Stimulated activated naive CD8-positive, alpha-beta T cell treated with anti-CD3 and anti-CD28 coated beads, Interleukin-15, amount 100 ng/mL, for 72 hours (primary cell): Measurements from ENCODE around the gene UMAD1.

Experiments
- ATAC-seq: fragments of 150-1000 bp; cut with Tn5 transposase; 2 replicates; pipeline ENCODE4 v1.10.0; 2021; ENCODE audit warnings: mild to moderate bottlenecking, moderate library complexity
- DNase-seq, 2 donors: peaks; one replicate each; pipeline ENCODE4 v3.0.0; 2021 to 2022
- H3K27ac Mint-ChIP-seq, 2 donors: one replicate each; pipeline ENCODE4 v1.8.0; 2022; ENCODE audit warnings: mild to moderate bottlenecking in 2 of 2, mixed read lengths in 2 of 2, moderate library complexity in 2 of 2
- H3K27me3 Mint-ChIP-seq: one replicate; pipeline ENCODE4 v1.8.0; 2022; ENCODE audit warnings: mixed read lengths
- H3K4me1 Mint-ChIP-seq: one replicate; pipeline ENCODE4 v1.8.0; 2022; ENCODE audit warnings: mild to moderate bottlenecking, mixed read lengths
- H3K4me3 Mint-ChIP-seq, 2 donors: one replicate each; pipeline ENCODE4 v1.8.0; 2022; ENCODE audit warnings: mild to moderate bottlenecking in 2 of 2, mixed read lengths in 2 of 2, moderate library complexity in 1 of 2
- H3K9me3 Mint-ChIP-seq, 2 donors: one replicate each; pipeline ENCODE4 v1.8.0; 2022; ENCODE audit warnings: mixed read lengths in 2 of 2

The UMAD1 gene

DNA sequence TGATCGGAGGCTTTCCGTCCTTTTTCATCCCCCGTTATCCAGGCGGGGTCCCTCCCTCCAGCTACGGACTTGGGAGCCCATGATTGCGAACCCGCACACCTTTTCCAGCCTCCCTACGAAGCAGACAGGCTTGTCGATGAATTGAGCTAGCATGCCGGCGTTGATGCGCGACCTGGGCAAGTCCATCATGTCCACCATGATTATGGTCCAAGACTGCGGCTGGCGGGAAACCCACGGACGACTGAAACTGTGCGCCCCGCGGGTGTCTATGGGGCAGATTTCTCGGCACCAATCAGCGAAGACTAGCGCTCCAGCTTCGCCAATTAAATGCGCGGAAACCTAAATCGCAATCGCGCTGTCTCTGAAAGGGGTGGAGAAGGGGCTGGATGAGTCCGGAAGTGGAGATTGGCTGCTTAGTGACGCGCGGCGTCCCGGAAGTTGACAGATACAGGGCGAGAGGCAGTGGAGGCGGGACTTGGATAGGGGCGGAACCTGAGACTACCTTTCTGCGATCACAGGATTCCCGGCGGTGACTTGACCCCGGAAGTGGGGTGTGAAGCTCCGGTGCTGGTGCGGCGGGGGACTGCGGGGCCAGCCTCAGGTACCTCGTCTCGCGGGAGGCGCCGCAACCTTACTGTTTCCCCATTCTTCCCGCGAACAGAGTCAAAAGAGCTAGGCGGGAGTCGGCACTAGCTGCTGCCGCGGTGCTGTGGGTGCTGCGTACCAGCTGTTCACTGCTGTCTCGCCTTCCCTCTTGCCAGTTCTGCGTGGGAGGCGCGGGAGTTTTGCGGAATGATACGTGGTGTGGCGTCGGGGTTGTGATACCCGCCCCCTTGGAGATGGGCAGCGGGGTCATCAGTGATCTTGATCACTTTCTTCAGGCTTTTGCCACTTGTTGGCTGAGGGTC lies at the start of gene UMAD1:
TSS of gene UMAD1 (plus strand) at position 532 of the 908 bp plus-strand sequence. CDS start 32,620 bp downstream, outside the sequence.
- Mint-ChIP-seq H3K27ac (peak within 1 kb of the TSS; percentile 96 to 100), H3K4me3 (peak within 1 kb of the TSS; percentile 93 to 97), H3K9me3 (peaks cover 0 to 1% of the 10 kb centered on the region in 2 donors), H3K27me3 (no peaks in the 10 kb centered on the region), H3K4me1 (peaks cover 50% of the 10 kb centered on the region)
- ATAC-seq (peak; percentile 97), DNase-seq (peak; percentile 95 to 99)

DNA sequence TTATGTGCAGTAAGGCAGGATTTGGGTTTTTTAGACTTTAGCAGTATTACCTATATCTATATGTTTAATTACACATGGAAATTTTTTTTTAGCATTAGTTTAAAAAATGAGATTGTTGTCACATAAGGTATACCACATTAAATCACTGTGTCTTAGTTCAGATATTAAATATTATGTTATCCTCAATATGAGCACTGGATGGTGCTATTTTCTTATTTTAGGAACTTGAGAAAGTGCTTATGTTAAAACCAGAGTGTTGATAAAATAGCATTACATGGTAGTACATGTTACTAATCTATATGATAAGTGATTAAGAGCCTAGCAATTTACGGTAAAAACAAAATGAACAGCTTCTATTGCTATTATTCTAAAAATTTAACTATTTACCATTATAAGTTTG lies 45.1 kb upstream of the UMAD1 start:
- DNase-seq, result no peak
- no peak for ATAC-seq
- no peak overlapping the region for H3K27ac Mint-ChIP-seq
- H3K4me1 Mint-ChIP-seq, result no peaks in the 10 kb centered on the region
- no peaks in the 10 kb centered on the region for H3K27me3 Mint-ChIP-seq
- H3K9me3 Mint-ChIP-seq, result peaks cover 6 to 10% of the 10 kb centered on the region in 2 donors
- H3K4me3 Mint-ChIP-seq, result no peak overlapping the region

DNA sequence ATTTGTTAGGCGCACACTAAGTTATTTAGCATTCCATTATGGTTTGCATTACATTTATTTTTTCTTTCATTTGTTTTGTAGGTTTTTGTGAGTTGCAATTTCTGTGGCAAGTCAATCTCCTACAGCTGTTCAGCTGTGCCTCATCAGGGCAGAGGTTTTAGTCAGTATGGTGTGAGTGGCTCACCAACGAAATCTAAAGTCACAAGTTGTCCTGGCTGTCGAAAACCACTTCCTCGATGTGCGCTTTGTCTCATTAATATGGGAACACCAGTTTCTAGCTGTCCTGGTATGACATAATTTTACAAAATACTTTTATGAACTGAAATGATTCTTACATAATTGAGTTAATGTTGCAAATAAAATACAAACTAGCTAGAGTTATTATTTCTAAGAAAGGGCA lies 44.4 kb upstream of the UMAD1 start:
- Mint-ChIP-seq H3K4me3 (no peak overlapping the region), H3K27me3 (no peaks in the 10 kb centered on the region), H3K9me3 (peaks cover 11 to 17% of the 10 kb centered on the region in 2 donors), H3K27ac (no peak overlapping the region), H3K4me1 (no peaks in the 10 kb centered on the region)
- ATAC-seq (no peak), DNase-seq (no peak)

DNA sequence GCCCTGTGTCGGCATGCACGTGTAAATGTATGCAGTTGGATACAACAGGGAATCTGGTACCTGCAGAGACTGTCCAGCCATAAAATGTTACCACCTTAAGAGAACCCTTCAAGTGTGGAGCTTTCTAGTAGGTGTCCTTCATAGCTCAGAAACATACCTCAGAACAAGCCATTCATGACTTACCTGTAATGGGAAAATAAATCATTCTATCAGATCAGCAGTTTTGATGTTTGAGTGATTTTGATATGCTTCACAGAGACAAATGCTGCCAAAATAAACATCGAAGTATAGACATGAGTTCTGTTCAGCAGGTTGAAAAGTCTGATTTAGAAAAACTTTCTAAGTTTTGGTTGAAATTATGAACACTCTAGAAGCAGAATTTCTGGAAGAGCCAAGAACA lies 33.5 kb upstream of the UMAD1 start:
- Mint-ChIP-seq H3K4me1 (peaks cover 4% of the 10 kb centered on the region), H3K27me3 (no peaks in the 10 kb centered on the region), H3K4me3 (no peak overlapping the region), H3K27ac (no peak overlapping the region), H3K9me3 (no peaks in the 10 kb centered on the region)
- ATAC-seq (no peak), DNase-seq (no peak)

DNA sequence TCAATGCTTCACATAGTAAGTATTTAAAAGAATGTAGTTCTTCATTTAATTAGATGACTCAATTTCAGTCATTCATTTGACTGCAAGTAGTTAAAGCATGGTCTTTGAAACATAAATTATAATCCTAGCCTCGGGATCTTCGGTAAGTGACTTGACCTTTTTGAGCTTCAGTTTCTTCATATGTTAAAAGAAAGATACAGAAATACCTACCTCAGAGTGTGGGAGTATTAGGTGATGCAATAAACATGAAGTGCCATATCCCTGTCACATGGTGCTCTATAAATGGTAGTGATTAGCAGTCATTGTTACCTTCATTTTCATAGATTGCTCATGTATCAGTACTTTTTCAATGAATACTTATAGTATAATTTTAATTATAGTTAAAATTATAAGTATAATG lies 31.2 kb upstream of the UMAD1 start:
- DNase-seq (no peak), ATAC-seq (no peak)
- Mint-ChIP-seq H3K4me1 (peaks cover 4% of the 10 kb centered on the region), H3K9me3 (no peaks in the 10 kb centered on the region), H3K4me3 (no peak overlapping the region), H3K27me3 (no peaks in the 10 kb centered on the region), H3K27ac (peak overlapping the region in 1 of 2 donors; percentile 61)

DNA sequence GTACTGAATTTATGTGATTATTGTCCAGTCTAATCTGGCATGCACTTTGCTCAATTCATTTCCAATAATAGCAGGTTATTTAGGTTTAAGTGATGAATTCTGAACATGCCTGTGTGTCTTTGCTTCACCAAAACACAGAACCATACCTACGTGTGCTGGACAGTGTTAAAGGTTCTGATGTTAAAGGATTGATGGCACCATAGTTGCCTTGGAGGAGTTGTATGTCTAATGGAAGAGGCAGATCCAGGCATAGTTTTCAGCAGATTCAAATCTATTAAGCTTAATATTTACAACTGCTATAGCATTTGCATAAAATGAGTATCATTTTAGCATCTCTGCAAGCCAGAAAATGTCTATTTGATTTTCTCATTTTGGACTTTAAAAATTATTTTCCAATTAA lies 28.0 kb upstream of the UMAD1 start:
- Mint-ChIP-seq H3K4me3 (no peak overlapping the region), H3K27me3 (no peaks in the 10 kb centered on the region), H3K9me3 (no peaks in the 10 kb centered on the region), H3K27ac (no peak overlapping the region), H3K4me1 (peaks cover 15% of the 10 kb centered on the region)
- DNase-seq, result no peak
- no peak for ATAC-seq

DNA sequence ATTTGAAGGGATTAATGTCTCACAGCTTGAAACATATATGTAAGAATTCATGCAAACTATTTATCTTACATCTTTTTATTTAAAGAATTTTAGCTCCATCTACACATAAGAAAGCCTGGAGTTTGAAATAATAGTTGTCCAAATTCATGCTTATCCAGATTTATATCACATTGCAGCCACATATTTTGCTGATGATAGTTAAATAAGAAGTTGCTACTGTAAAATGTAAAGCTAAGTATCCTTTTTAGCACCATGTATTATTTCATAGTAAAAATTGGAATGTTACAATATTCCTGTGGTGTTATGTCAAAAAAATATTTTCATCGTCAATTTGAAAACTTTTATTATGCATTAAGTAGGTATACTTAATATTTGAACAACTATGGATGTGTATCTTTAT lies 27.3 kb upstream of the UMAD1 start:
- no peak for DNase-seq
- ATAC-seq, result no peak
- no peaks in the 10 kb centered on the region for H3K9me3 Mint-ChIP-seq
- H3K4me1 Mint-ChIP-seq, result peaks cover 19% of the 10 kb centered on the region
- no peak overlapping the region for H3K4me3 Mint-ChIP-seq
- H3K27ac Mint-ChIP-seq, result no peak overlapping the region
- no peaks in the 10 kb centered on the region for H3K27me3 Mint-ChIP-seq

DNA sequence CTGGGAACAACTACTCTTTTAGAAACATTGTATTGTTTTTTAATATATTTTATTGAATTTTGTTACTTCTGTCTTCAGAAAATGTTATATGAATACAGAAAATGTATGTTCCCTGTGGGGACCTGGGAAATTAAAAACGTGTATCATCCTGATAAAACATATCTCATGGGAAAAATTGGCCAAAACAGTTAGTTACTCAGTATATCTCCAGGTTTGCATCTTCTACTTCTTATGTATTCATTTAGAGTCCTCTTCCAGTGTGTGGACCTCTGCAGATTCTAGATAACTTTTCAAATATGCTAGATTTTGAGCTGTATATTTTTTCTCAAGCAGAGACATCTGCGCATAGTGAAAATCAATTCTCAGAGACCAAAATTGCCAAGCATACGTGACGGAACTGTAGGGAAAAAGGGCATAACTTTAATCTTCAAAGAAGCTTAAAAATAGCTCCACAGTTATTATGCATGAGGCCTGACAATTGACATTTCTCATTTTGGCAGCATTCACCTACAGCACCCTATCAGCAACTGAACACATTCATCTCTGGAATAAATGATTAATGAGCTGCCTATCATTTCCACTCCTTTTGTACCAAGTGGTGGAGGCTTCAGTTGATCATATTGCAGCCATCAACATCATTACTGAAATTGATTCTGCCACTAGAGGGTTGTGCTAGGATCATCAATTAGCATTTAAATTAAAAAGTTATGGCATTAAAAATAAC lies 26.4 kb upstream of the UMAD1 start:
- H3K27ac Mint-ChIP-seq, result no peak overlapping the region
- peaks cover 19% of the 10 kb centered on the region for H3K4me1 Mint-ChIP-seq
- ATAC-seq, result no peak
- no peak for DNase-seq
- no peaks in the 10 kb centered on the region for H3K9me3 Mint-ChIP-seq
- no peak overlapping the region for H3K4me3 Mint-ChIP-seq
- H3K27me3 Mint-ChIP-seq, result no peaks in the 10 kb centered on the region

DNA sequence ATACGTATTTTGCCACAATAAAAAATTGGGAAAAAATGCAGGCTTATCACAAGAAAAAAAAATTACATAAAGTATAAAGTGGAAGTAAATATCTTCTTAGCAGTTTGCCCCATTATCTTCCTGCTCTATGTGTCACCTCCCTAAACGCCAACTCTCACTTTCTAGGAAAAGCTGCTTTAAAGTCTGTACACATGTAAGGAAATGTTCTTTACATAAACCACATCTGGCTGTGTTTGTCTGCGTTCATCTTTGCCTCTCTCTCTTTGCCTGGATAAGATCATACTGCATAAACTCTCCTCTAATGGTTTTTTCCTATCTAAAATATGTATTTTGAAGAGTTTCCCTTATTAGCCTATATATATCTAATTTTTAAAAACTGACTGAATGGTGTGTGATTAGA lies 23.0 kb upstream of the UMAD1 start:
- Mint-ChIP-seq H3K27me3 (no peaks in the 10 kb centered on the region), H3K9me3 (no peaks in the 10 kb centered on the region), H3K4me1 (peaks cover 15% of the 10 kb centered on the region), H3K4me3 (no peak overlapping the region), H3K27ac (no peak overlapping the region)
- DNase-seq, result no peak
- ATAC-seq, result no peak

DNA sequence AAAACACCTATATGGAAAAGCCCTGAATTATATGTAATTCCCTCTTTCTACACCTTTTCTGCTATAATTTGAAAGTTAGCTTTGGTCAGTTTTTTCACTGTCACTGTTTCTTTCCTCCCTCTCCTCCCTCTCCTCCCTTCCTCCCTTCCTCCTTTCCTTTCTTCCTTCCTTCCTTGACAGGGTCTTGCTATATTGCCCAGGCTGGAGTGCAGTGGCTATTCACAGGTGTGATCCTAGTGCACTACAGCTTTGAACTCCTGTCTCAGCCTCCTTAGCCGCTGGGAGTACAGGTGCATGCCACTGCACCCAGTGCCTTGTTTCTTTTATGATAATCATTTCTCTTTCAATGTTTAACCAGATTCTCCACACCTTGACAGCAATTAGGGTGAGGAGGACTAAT lies 22.1 kb upstream of the UMAD1 start:
- H3K27me3 Mint-ChIP-seq, result no peaks in the 10 kb centered on the region
- no peak for ATAC-seq
- peaks cover 15% of the 10 kb centered on the region for H3K4me1 Mint-ChIP-seq
- no peak for DNase-seq
- H3K4me3 Mint-ChIP-seq, result no peak overlapping the region
- H3K9me3 Mint-ChIP-seq, result no peaks in the 10 kb centered on the region
- H3K27ac Mint-ChIP-seq, result no peak overlapping the region

DNA sequence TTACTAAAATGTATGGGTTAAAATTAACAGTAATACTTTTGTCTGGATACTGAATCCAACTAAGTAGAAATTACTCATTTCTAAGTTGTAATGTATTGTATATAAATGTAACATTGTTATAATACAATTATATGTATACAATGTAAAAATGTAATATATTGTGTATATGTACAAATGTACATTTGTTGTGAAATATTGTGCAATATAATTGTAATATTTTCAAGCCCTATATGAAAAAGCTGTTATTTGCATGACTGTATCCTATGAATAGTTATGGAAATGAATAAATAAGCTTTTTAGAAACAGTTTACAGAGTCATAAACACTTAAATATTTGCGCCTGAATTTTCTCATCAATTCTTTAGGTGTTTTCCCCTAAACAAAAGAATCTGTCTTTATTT lies 20.3 kb upstream of the UMAD1 start:
- ATAC-seq (no peak), DNase-seq (no peak)
- Mint-ChIP-seq H3K4me1 (peaks cover 15% of the 10 kb centered on the region), H3K4me3 (no peak overlapping the region), H3K27me3 (peaks cover 6% of the 10 kb centered on the region), H3K9me3 (no peaks in the 10 kb centered on the region), H3K27ac (no peak overlapping the region)

DNA sequence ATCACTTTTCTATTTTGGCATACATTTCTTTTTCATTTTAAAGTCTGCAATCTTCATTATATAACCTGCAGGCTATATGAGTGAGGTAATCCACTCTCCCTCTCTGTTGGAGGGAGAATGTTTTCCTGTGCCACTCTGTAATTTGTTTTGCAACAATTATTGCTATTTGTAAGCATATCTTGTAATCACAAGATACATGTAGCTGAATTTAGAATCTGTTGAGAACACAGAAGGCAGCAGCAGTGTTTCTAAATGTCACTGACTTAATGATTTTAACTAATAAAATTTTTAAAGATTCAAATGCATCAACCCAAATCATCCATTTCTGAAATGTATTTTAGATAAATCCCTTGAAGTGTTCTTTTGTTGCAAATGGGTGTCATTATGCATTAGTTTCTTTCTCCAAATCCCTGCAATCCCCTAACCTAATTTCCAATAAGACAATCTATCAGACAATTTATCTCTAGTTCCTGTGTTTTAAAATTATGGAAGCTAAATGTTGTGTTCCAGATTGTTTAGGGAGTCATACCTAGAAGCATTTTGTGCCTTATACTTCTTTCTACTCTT lies 19.8 kb upstream of the UMAD1 start:
- Mint-ChIP-seq H3K4me1 (peaks cover 15% of the 10 kb centered on the region), H3K27ac (no peak overlapping the region), H3K4me3 (no peak overlapping the region), H3K9me3 (no peaks in the 10 kb centered on the region), H3K27me3 (peaks cover 6% of the 10 kb centered on the region)
- ATAC-seq (no peak), DNase-seq (no peak)

DNA sequence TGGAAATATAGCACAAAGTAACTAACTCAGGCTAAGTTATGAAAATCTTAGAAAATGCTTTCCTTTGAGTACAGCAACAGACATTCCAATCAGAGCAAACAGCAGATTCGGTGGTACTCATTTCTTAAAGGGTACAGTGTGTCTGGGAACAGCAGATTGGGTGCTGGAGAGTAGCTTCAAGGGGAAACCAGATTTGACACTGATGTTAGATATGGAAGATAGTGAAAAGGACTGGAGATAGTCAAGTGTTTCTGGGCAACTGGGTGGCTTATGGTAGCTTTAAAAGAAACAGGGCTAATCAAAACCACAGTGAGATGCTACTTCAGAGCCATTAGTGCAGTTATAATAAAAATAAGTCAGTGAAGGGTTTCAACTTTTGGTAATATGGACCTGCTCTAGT lies 12.1 kb upstream of the UMAD1 start:
- no peak overlapping the region for H3K27ac Mint-ChIP-seq
- H3K4me1 Mint-ChIP-seq, result no peaks in the 10 kb centered on the region
- ATAC-seq, result no peak
- H3K27me3 Mint-ChIP-seq, result peaks cover 6% of the 10 kb centered on the region
- DNase-seq, result no peak
- H3K9me3 Mint-ChIP-seq, result peaks cover 8 to 10% of the 10 kb centered on the region in 2 donors
- no peak overlapping the region for H3K4me3 Mint-ChIP-seq

DNA sequence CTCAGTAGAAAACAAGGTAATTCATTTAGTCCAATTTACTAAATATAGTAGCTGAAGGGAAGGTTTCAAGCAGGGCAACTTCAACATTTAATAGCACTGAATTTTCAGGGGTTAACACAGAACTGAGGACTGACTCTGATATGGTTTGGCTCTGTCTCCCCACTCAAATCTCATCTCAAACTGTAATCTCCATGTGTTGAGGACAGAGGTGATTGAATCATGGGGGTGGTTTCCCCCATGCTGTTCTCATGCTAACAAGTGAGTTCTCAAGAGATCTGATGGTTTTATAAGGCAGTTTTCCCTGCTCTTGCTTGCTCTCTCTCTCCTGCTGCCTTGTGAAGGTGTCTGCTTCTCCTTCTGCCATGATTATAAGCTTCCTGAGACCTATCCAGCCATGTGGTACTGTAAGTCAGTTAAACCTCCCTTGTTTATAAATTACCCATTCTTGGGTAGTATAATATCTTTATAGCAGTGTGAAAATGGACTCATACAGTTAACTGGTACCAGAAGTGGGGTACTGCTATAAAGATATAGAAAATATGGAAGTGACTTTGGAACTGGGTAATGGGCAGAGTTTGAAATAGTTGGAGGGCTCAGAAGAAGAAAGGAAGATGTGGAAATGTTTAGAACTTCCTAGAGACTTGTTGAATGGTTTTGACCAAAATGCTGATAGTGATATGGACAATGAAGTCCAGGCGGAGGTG lies 9.8 kb upstream of the UMAD1 start:
- H3K27me3 Mint-ChIP-seq, result no peaks in the 10 kb centered on the region
- no peaks in the 10 kb centered on the region for H3K4me1 Mint-ChIP-seq
- no peak overlapping the region for H3K27ac Mint-ChIP-seq
- ATAC-seq (no peak), DNase-seq (no peak)
- peaks cover 8 to 10% of the 10 kb centered on the region in 2 donors for H3K9me3 Mint-ChIP-seq
- H3K4me3 Mint-ChIP-seq, result no peak overlapping the region

DNA sequence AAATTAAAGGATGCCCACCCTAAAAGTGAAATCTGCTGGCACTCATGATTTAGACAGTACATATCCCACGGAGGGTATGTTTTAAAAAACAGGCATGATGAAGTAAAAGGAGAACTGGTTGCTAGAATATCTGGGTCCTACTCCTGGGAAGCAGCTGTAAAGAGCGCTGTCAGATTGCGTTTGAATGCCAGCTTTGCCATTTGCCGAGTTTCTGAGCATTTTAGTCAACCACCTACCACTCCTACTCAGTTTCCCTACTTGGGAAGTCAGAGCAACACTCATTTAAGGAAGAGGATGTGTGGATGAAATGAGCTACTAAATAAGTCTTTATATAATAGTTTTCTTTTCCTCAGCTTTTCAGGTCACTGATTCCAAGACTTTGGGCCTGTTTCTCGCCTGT lies 1.1 kb upstream of the UMAD1 start:
- no peaks in the 10 kb centered on the region for H3K27me3 Mint-ChIP-seq
- H3K4me3 Mint-ChIP-seq, result peak overlapping the region; percentile 93 to 97
- H3K4me1 Mint-ChIP-seq, result peaks cover 45% of the 10 kb centered on the region
- DNase-seq (no peak), ATAC-seq (no peak)
- no peaks in the 10 kb centered on the region for H3K9me3 Mint-ChIP-seq
- H3K27ac Mint-ChIP-seq, result peak overlapping the region; percentile 96 to 100
